Measurements from ENCODE around the gene ANXA2R. TPM values are rescaled to one million over a fixed set of nuclear protein-coding genes. Genes with fewer than 3 reads are reported as not detected.
A peak's percentile ranks its signal among the peaks of the same experiment; 100 is the strongest.

Gene ANXA2R
- total RNA-seq, 1 experiment from 2014 or later: 0.20 TPM

DNA sequence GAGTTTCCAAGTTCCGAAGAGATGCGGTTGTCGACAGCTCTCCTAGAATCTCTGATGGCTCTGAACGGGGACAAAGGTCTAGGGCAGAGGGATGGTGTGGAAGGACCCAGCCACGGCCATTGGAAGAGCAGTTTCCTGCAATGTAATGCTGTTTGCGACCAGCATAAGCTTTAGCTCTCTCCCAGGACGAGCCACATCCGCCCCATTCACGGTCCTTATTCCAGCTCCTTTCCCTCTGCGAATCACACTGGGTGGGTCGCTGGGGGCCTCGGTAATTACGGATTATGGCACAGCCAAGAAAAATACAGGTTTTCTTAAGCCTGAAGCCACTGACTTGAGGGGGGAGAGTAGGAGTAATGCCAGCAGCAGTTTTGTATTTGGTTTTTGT, 22.7 kb downstream of the ANXA2R start:
- H3K9me3 Mint-ChIP-seq: peaks cover 0 to 2% of the 10 kb centered on the region in 2 experiments; a peak in 2 of 5 replicates
- H3K4me1 Mint-ChIP-seq: peaks cover 37 to 40% of the 10 kb centered on the region in 2 experiments
- Histone ChIP-seq H3K9me3 (ENCODE audit: control insufficient read depth, low read depth, low read length) (no peaks in the 10 kb centered on the region), H3K4ac (ENCODE audit: low read depth, low read length) (no peak overlapping the region), H4K20me1 (ENCODE audit: control insufficient read depth, insufficient read depth, insufficient read length) (no peaks in the 10 kb centered on the region), H2BK15ac (ENCODE audit: low read depth, low read length) (no peak overlapping the region), H3K79me1 (ENCODE audit: insufficient read depth, low read depth, low read length, poor library complexity, severe bottlenecking) (no peaks in the 10 kb centered on the region), H3K27me3 (ENCODE audit: insufficient read depth, low read length) (peaks cover 55% of the 10 kb centered on the region; the same call in 1 of the 2 replicates), H3K56ac (ENCODE audit: insufficient read length, low read depth, low read length) (no peak overlapping the region), H3K23ac (ENCODE audit: insufficient read length, low read depth, low read length) (no peak overlapping the region), H3K14ac (ENCODE audit: insufficient read depth, low read length) (no peak overlapping the region), H3K27ac (ENCODE audit: insufficient read length, low read depth, low read length) (no peak overlapping the region), H2BK5ac (ENCODE audit: insufficient read length, low read length) (no peak overlapping the region), H2BK12ac (ENCODE audit: insufficient read length, low read depth, low read length) (no peak overlapping the region), H3K23me2 (ENCODE audit: insufficient read length, low read depth, low read length, poor library complexity, severe bottlenecking) (peaks cover 12% of the 10 kb centered on the region), H4K5ac (ENCODE audit: insufficient read length, low read depth, low read length) (no peak overlapping the region), H3K9ac (ENCODE audit: extremely low read depth, insufficient read length, low read length) (no peak overlapping the region), H3K18ac (ENCODE audit: insufficient read length, low read depth, low read length) (no peak overlapping the region), H4K8ac (replicated peaks; ENCODE audit: insufficient read length, low read depth, low read length) (no peak overlapping the region), H3K4me2 (ENCODE audit: insufficient read depth, insufficient read length, low read length) (peak overlapping the region; percentile 87), H3T11ph (ENCODE audit: low read length) (no peak overlapping the region), H2BK120ac (ENCODE audit: low read depth, low read length, poor library complexity, severe bottlenecking) (no peak overlapping the region), H2AK5ac (ENCODE audit: insufficient read length, low read length) (no peak overlapping the region), H2BK20ac (ENCODE audit: low read depth, low read length, poor library complexity, severe bottlenecking) (no peak overlapping the region), H3K4me1 (ENCODE audit: insufficient read depth, low read length) (peaks cover 9% of the 10 kb centered on the region), H2AFZ (ENCODE audit: low read length) (no peak overlapping the region), H3K79me2 (ENCODE audit: insufficient read depth, low read length) (no peaks in the 10 kb centered on the region), H4K91ac (ENCODE audit: insufficient read length, low read depth, low read length) (no peak overlapping the region)
- DNase-seq: peak; percentile 55
- TF ChIP-seq, protein P1, sequence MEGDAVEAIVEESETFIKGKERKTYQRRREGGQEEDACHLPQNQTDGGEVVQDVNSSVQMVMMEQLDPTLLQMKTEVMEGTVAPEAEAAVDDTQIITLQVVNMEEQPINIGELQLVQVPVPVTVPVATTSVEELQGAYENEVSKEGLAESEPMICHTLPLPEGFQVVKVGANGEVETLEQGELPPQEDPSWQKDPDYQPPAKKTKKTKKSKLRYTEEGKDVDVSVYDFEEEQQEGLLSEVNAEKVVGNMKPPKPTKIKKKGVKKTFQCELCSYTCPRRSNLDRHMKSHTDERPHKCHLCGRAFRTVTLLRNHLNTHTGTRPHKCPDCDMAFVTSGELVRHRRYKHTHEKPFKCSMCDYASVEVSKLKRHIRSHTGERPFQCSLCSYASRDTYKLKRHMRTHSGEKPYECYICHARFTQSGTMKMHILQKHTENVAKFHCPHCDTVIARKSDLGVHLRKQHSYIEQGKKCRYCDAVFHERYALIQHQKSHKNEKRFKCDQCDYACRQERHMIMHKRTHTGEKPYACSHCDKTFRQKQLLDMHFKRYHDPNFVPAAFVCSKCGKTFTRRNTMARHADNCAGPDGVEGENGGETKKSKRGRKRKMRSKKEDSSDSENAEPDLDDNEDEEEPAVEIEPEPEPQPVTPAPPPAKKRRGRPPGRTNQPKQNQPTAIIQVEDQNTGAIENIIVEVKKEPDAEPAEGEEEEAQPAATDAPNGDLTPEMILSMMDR (conservative IDR thresholded peaks at IDR 0.05): no peak
- H3K27ac Mint-ChIP-seq: no peak overlapping the region
- no CpG with 5 or more reads among the region's 13 CpGs for WGBS (ENCODE audit: extremely low coverage, insufficient read length, low lambda C conversion rate)
- H3K27me3 Mint-ChIP-seq (ENCODE audit: low read depth): peaks cover 99% of the 10 kb centered on the region
- peak overlapping the region; percentile 75 to 83 for H3K4me3 Mint-ChIP-seq
- no peaks in the 10 kb centered on the region for H3K36me3 Mint-ChIP-seq (ENCODE audit: insufficient read depth in 1 of 3, low read depth in 3 of 3)

Data from H9 (cell line).